ENCODE data around the gene KIF13A. TPM values are rescaled to one million over a fixed set of nuclear protein-coding genes. Genes with fewer than 3 reads are reported as not detected.

The KIF13A gene
- total and polyA plus RNA-seq, 9 of the 15 experiments (the other 6 are each of a cell fraction or from before 2014, with no cell fraction given) = 3.6 to 44.3 (median 29.7) TPM

- 74% methylated on average over 5 of the region's 5 CpGs for WGBS (ENCODE audit: insufficient coverage, low coverage, missing lambda C conversion rate)
- Histone ChIP-seq H3K79me2 (ENCODE audit: control insufficient read depth, insufficient read depth, low read length) (peaks cover 96% of the 10 kb centered on the region), H3K9me3 (replicated peaks; ENCODE audit: control insufficient read depth, insufficient read depth, low read depth, low read length) (no peaks in the 10 kb centered on the region), H3K27me3 (ENCODE audit: control insufficient read depth in 2 of 2, insufficient read depth in 2 of 2, low read length in 2 of 2) (no peaks in the 10 kb centered on the region), H3K27ac (ENCODE audit: extremely low read depth, low read depth, low read length) (peak overlapping the region; percentile 38; the same call in 1 of the 3 replicates), H3K4me3 (no peak overlapping the region), H2AFZ (ENCODE audit: low read depth, low read length) (no peak overlapping the region), H3K4me2 (ENCODE audit: insufficient read depth, low read length) (peak overlapping the region; percentile 27; the same call in 1 of the 2 replicates), H3K4me1 (replicated peaks in 1 of 2; ENCODE audit: control insufficient read depth in 2 of 2, insufficient read depth in 2 of 2, low read length in 2 of 2) (peaks cover 39 to 59% of the 10 kb centered on the region in 2 experiments), H3K36me3 (ENCODE audit: control insufficient read depth, insufficient read depth, low read length) (no peaks in the 10 kb centered on the region), H3K9ac (ENCODE audit: insufficient read depth in 1 of 2, low read depth in 2 of 2, low read length in 2 of 2) (peak overlapping the region in 1 of 2 experiments; percentile 26; a peak in 1 of 4 replicates), H3K9me1 (ENCODE audit: control insufficient read depth, insufficient read depth, low read length) (no peaks in the 10 kb centered on the region), H4K20me1 (replicated peaks; ENCODE audit: control insufficient read depth, insufficient read depth, low read length) (no peaks in the 10 kb centered on the region)
- ATAC-seq (peak; percentile 37), DNase-seq (ENCODE audit: extremely low read depth in 1 of 4, low spot score in 3 of 4) (peak in 1 of 4 experiments; percentile 29), FAIRE-seq (no peak)
- in situ Hi-C loops (cut with MboI) = no loop called here
- ChIA-PET CTCF (ENCODE audit: low intra/inter-chr PET ratio) (no interaction called here), POLR2A (interaction anchor here (0.6 to 1.7 kb wide), 12 partner anchors 9 to 279 kb away, joined by 3 to 9 read pairs (median 4); no protein-coding TSS in a partner anchor)
- intact Hi-C loops (cut with micrococcal nuclease) = no loop called here
- no TSS peak for BruUV-seq (replicated peaks)
- TF ChIP-seq ZNF707 (CRISPR knock-in tag; conservative IDR thresholded peaks at IDR 0.05) (no peak), MXI1 (IDR thresholded peaks at IDR 0.05; ENCODE audit: low read depth, low read length) (no peak), HMG20A (CRISPR knock-in tag; conservative IDR thresholded peaks at IDR 0.05) (no peak), PKNOX1 (IDR thresholded peaks at IDR 0.05) (peak; percentile 81), ETV6 (IDR thresholded peaks at IDR 0.05; ENCODE audit: borderline replicate concordance in 1 of 2, low read depth in 2 of 2, low read length in 1 of 2) (no peak), ETV6 (CRISPR knock-in tag; IDR thresholded peaks at IDR 0.05; ENCODE audit: borderline replicate concordance) (peak; percentile 52; the same call in 1 of the 2 replicates), ATF1 (CRISPR knock-in tag; IDR thresholded peaks at IDR 0.05) (no peak), ATF1 (tag; IDR thresholded peaks at IDR 0.05) (no peak), COPS2 (conservative IDR thresholded peaks at IDR 0.05) (no peak), ZNF444 (CRISPR knock-in tag; IDR thresholded peaks at IDR 0.05) (no peak), ZNF197 (CRISPR knock-in tag; IDR thresholded peaks at IDR 0.05; ENCODE audit: low read depth) (no peak), ZNF586 (CRISPR knock-in tag; conservative IDR thresholded peaks at IDR 0.05) (no peak), BRF1 (IDR thresholded peaks at IDR 0.05; ENCODE audit: borderline replicate concordance, extremely low read depth, insufficient read length) (no peak), ZNF274 (IDR thresholded peaks at IDR 0.05; ENCODE audit: borderline replicate concordance, low read depth, low read length) (no peak), ZNF239 (CRISPR knock-in tag; IDR thresholded peaks at IDR 0.05) (no peak), KDM1A (IDR thresholded peaks at IDR 0.05) (no peak), XRCC3 (IDR thresholded peaks at IDR 0.05) (no peak), MCM7 (IDR thresholded peaks at IDR 0.05) (no peak), ZNF232 (CRISPR knock-in tag; IDR thresholded peaks at IDR 0.05) (peak; percentile 81; the same call in 1 of the 2 replicates), NFATC3 (IDR thresholded peaks at IDR 0.05) (no peak), DACH1 (IDR thresholded peaks at IDR 0.05; ENCODE audit: partially characterized antibody) (peak; percentile 66)
- TF ChIP-seq, protein P1, sequence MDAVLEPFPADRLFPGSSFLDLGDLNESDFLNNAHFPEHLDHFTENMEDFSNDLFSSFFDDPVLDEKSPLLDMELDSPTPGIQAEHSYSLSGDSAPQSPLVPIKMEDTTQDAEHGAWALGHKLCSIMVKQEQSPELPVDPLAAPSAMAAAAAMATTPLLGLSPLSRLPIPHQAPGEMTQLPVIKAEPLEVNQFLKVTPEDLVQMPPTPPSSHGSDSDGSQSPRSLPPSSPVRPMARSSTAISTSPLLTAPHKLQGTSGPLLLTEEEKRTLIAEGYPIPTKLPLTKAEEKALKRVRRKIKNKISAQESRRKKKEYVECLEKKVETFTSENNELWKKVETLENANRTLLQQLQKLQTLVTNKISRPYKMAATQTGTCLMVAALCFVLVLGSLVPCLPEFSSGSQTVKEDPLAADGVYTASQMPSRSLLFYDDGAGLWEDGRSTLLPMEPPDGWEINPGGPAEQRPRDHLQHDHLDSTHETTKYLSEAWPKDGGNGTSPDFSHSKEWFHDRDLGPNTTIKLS (IDR thresholded peaks at IDR 0.05; ENCODE audit: borderline replicate concordance, low read depth) = no peak
Observed at GRCh38 chr6:17967668-17968518, 19.5 kb downstream of the KIF13A start.
